Activated T-helper 1 cell treated with anti-CD3 and anti-CD28 coated beads, Interleukin-12 subunit alpha, Interleukin-12 subunit beta, Interleukin-2, Interleukin-4 antibody, amounts not matched to agents 30 ng/mL and 10 ng/mL and 1 ng/mL, durations not matched to agents 14 hours and 24 hours and 36 hours (primary cell): ENCODE data around the gene OSBP. TPM values are rescaled to one million over a fixed set of nuclear protein-coding genes. Genes with fewer than 3 reads are reported as not detected.
"Not testable (repeated sequence)": the region's sequence is repeated elsewhere in the genome, so short reads cannot be mapped to it uniquely, and the experiment has no call there.

Source experiments
- DNase-seq: peaks from one replicate; pipeline ENCODE4 v3.0.0; 2021; ENCODE audit warnings: low spot score
- H3K27ac Mint-ChIP-seq: one replicate; pipeline ENCODE4 v1.8.0; 2021; ENCODE audit warnings: mild to moderate bottlenecking, mixed read lengths
- H3K27me3 Mint-ChIP-seq: one replicate; pipeline ENCODE4 v1.8.0; 2022; ENCODE audit warnings: mild to moderate bottlenecking, moderate library complexity, mixed read lengths; ENCODE audit not compliant: insufficient read depth
- H3K36me3 Mint-ChIP-seq: one replicate; pipeline ENCODE4 v1.8.0; 2021; ENCODE audit warnings: low read depth, mixed read lengths
- H3K4me1 Mint-ChIP-seq: one replicate; pipeline ENCODE4 v1.8.0; 2021; ENCODE audit warnings: low read depth, mixed read lengths
- H3K4me3 Mint-ChIP-seq: one replicate; pipeline ENCODE4 v1.8.0; 2021; ENCODE audit warnings: mild to moderate bottlenecking, moderate library complexity, mixed read lengths
- H3K9me3 Mint-ChIP-seq: one replicate; pipeline ENCODE4 v1.8.0; 2021; ENCODE audit warnings: mixed read lengths
- intact Hi-C: fragments of 100-400 bp; cut with micrococcal nuclease; formaldehyde crosslinking; loops from one replicate; pipeline ENCODE4 v1.15.1; 2024
- total RNA-seq: library from RNA; stranded (reverse); gene quantifications from 2 replicates; pipeline ENCODE4 v1.2.3, GENCODE V29; 2022

Gene OSBP, protein sequence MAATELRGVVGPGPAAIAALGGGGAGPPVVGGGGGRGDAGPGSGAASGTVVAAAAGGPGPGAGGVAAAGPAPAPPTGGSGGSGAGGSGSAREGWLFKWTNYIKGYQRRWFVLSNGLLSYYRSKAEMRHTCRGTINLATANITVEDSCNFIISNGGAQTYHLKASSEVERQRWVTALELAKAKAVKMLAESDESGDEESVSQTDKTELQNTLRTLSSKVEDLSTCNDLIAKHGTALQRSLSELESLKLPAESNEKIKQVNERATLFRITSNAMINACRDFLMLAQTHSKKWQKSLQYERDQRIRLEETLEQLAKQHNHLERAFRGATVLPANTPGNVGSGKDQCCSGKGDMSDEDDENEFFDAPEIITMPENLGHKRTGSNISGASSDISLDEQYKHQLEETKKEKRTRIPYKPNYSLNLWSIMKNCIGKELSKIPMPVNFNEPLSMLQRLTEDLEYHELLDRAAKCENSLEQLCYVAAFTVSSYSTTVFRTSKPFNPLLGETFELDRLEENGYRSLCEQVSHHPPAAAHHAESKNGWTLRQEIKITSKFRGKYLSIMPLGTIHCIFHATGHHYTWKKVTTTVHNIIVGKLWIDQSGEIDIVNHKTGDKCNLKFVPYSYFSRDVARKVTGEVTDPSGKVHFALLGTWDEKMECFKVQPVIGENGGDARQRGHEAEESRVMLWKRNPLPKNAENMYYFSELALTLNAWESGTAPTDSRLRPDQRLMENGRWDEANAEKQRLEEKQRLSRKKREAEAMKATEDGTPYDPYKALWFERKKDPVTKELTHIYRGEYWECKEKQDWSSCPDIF
- total RNA-seq, result 40.5 and 41.7 TPM in 2 replicates

DNA sequence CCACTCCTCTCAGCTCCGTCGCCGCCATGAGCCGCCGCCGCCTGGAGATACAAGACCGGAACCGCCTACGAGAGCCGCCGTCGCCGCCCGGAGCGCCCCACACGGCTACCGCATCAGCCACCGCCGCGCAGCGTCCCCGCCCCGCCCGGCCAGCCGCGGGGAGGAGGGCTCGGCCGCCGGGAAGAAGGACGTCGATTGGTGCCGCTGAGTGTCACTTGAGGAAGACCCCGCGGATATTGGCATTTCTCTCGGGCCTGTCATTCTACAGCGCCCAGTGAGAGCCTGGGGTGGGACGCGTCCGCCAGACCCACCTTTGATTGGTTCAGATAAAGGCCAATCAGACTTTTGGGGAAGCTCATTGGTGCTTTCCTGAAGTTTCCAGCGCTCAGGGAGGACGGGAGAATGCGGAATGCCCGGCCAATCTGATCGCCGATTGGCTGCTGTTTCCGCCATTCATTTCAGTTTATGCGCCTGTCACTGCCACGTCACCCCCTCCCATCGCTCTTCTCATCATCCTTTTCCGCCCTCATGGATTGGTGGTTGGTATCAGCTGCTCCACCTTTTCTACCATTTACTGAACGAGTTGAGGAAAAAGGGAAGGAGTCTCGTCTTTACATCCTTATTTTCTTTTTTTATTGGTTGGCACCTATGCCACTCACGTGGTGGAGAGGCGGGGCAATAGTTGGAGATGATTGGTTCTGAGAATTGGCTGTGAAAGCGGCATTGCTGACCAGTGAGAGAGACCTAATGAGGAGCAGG is at the start of gene OSBP:
Gene OSBP (minus strand): TSS at position 138 of the 759 bp plus-strand sequence. CDS start 110 bp downstream, at position 28.
- Mint-ChIP-seq H3K27ac (peak within 1 kb of the TSS; percentile 96), H3K27me3 (no peaks in the 10 kb centered on the region), H3K9me3 (no peaks in the 10 kb centered on the region), H3K36me3 (peaks cover 14% of the 10 kb centered on the region), H3K4me1 (peaks cover 37% of the 10 kb centered on the region), H3K4me3 (peak within 1 kb of the TSS; percentile 98)
- peak; percentile 96 for DNase-seq
- intact Hi-C loops, result loop anchor here (1.0 to 10.0 kb wide), 9 partner anchors 53 to 1951 kb away; partner anchors contain the start of genes MRPL16, PATL1 and ZDHHC5

DNA sequence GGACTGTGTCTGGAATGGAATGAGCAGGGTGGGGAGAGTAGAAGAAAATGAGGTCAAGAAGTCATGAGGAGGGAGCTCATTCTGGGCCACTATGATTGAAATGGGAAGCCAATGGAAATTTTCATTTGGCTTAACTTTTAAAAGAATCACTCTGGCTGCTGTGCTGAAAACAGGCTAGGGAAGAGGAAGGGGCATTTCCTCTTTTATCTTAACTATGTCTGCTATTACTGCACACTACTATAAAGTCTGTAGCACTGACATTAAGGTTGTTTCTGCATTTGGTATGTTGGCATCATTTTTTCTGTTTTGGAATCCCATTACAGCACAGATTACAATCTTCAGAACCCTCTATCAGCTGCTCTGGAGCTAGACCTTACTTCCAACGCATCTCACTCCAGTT is 45.0 kb upstream of the OSBP start:
- Mint-ChIP-seq H3K4me1 (peaks cover 44% of the 10 kb centered on the region), H3K27me3 (no peaks in the 10 kb centered on the region), H3K4me3 (peak overlapping the region; percentile 1), H3K9me3 (no peaks in the 10 kb centered on the region), H3K36me3 (peaks cover 47% of the 10 kb centered on the region), H3K27ac (peak overlapping the region; percentile 69)
- no peak for DNase-seq
- intact Hi-C loops, result no loop called here

DNA sequence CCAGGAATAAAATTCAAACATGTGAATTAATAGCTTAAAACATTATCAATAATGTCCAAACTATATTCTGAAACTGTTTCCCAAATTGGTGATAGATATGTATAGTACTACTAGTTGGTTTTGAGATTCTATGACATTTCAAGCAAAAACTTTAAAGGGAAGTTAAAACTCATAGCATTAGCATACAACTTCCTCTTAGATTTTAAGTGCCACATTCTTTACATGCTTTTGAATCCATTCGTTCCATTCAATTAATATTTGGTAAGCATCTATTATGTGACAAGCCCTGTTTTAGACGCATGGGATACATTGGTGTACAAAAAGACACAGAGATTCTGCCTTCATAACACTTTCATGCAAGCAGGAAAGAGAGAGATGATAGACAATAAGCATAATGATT is 44.4 kb upstream of the OSBP start:
- peaks cover 46% of the 10 kb centered on the region for H3K36me3 Mint-ChIP-seq
- peak overlapping the region; percentile 69 for H3K27ac Mint-ChIP-seq
- peak overlapping the region; percentile 1 for H3K4me3 Mint-ChIP-seq
- intact Hi-C loops, result no loop called here
- H3K9me3 Mint-ChIP-seq, result no peaks in the 10 kb centered on the region
- H3K4me1 Mint-ChIP-seq, result peaks cover 38% of the 10 kb centered on the region
- DNase-seq, result no peak
- H3K27me3 Mint-ChIP-seq, result no peaks in the 10 kb centered on the region

DNA sequence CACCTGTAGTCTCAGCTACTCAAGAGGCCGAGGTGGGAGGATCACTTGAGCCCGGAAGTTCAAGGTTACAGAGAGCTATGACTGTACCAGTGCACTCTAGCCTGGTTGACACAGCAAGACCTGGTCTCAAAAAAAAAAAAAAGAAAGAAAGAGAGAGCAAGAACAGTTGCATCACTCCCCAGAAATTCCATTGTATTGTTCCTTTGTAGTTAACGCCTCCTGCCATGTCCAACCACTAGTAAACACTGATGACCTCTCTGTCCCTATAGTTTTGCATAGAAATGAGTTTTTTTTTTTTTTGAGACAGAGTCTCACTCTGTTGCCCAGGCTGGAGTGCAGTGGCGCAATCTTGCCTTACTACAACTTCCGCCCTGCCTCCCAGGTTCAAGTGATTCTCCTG is 42.5 kb upstream of the OSBP start:
- Mint-ChIP-seq H3K4me1 (peaks cover 19% of the 10 kb centered on the region), H3K27ac (no peak overlapping the region), H3K36me3 (peaks cover 47% of the 10 kb centered on the region), H3K27me3 (no peaks in the 10 kb centered on the region), H3K9me3 (no peaks in the 10 kb centered on the region), H3K4me3 (no peak overlapping the region)
- intact Hi-C loops, result no loop called here
- DNase-seq, result no peak

DNA sequence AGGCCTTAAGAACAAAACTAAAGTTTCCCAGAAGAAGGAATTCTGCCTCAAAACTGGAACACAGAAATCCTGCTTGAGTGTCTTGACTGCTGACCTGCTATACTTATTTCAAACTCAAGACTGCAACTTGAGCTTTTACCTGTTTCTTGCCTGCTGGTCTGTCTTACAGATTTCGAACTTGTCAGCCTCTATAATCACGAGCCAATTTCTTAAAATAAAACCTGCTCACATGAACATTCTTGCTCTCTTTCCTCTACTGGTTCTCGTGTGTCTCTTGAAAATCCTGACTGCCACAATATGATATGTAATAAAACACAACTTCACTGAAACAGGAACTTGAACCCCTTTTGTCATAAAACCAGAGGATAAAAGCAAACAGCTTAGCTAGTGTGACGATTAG is 39.3 kb upstream of the OSBP start:
- Mint-ChIP-seq H3K36me3 (peaks cover 60% of the 10 kb centered on the region), H3K9me3 (no peaks in the 10 kb centered on the region), H3K27me3 (no peaks in the 10 kb centered on the region), H3K27ac (no peak overlapping the region), H3K4me1 (peaks cover under 1% of the 10 kb centered on the region), H3K4me3 (no peak overlapping the region)
- DNase-seq, result no peak
- intact Hi-C loops, result no loop called here

DNA sequence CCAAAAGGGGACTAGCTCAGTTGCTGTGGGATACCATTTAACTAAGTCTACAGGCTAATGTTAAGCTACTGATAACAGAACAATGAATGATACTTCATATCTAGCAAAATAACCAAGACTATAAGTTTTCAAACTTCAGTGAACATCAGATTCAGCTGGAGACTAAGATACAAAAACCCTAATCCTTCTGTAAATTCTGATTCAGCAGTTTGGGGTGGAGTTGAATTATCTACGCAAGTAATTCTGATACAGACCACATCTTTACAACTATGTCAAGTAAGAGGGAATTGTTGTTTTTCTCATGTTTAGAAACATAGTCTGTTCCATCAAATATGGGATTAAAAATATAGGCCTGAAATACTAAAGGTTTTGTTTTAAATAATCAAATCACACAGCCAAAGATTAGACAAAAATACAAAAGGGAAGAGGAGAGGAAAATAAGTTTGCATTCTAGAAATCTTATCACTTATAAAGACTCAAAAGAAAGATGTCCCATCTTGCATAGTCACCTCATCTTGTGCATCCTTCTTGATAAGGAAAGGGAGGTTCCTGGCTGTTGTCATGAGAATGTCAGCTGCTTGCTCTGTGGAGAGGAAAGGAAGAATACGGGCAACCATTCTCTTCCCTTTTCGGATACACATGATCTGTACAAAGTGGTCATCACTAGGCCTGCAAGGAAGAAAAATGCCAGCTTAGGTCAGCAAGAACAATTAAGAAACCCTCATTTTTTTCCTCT is 31.8 kb upstream of the OSBP start:
- no peak overlapping the region for H3K4me3 Mint-ChIP-seq
- no peak overlapping the region for H3K27ac Mint-ChIP-seq
- peaks cover 65% of the 10 kb centered on the region for H3K36me3 Mint-ChIP-seq
- no peak for DNase-seq
- intact Hi-C loops, result no loop called here
- no peaks in the 10 kb centered on the region for H3K4me1 Mint-ChIP-seq
- H3K9me3 Mint-ChIP-seq, result no peaks in the 10 kb centered on the region
- no peaks in the 10 kb centered on the region for H3K27me3 Mint-ChIP-seq

DNA sequence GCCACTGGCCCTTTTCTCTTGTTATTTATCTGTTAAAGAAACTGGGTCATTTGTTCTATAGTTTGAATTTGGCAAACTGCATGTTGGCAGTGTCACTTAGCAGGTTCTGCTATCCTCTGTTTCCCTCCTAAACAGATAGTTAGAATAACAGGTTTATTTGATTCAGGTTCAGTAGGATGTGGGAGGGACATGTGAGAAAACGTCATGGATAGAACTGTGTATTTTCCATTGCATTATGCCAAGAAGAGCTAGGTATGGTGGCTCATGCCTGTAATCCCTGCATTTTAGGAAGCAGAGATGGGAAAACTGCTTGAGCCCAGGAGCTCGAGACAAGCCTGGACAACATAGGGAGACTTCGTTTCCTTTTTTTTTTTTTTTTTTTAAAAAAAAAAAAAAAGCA is 29.0 kb upstream of the OSBP start:
- Mint-ChIP-seq H3K9me3 (no peaks in the 10 kb centered on the region), H3K4me1 (no peaks in the 10 kb centered on the region), H3K4me3 (no peak overlapping the region), H3K36me3 (peaks cover 57% of the 10 kb centered on the region), H3K27ac (no peak overlapping the region), H3K27me3 (no peaks in the 10 kb centered on the region)
- intact Hi-C loops, result no loop called here
- DNase-seq, result no peak

DNA sequence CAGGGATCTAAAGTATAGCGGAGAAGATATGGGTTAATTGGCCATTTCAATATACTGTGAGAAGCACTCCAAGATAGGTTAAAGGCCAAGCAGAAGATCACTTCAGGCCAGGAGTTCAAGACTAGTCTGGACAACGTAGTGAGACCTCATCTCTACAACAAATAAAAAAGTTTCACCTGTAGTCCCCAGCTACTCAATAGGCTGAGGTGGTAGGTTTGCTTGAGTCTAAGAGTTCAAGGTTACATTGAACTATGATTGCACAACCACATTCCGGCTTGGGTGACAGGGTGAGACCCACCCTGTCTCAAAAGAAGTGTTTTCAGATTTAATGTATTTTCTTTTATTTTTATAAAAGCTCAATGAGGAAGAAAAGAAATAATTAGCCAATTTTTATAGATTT is 27.8 kb upstream of the OSBP start:
- H3K36me3 Mint-ChIP-seq, result peaks cover 58% of the 10 kb centered on the region
- H3K4me3 Mint-ChIP-seq, result no peak overlapping the region
- H3K27me3 Mint-ChIP-seq, result no peaks in the 10 kb centered on the region
- no peaks in the 10 kb centered on the region for H3K4me1 Mint-ChIP-seq
- no peaks in the 10 kb centered on the region for H3K9me3 Mint-ChIP-seq
- no peak for DNase-seq
- intact Hi-C loops, result no loop called here
- H3K27ac Mint-ChIP-seq, result no peak overlapping the region

DNA sequence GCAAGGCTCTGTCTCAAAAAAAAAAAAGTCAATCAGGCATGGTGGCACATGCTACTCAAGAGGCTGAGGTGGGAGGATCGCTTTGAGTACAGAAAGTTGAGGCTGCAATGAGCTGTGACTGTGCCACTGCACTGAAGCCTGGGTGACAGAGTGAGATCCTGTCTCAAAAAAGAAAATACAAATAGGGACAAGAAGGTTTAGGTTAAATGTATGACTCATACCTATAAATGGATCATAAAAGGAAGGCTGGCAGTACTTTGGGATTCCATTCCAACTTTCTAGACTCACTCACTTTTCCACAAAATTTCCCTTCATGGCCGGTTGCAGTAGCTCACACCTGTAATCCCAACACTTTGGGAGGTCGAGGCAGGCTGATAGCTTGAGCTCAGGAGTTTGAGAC is 25.6 kb upstream of the OSBP start:
- peaks cover 64% of the 10 kb centered on the region for H3K36me3 Mint-ChIP-seq
- no peak overlapping the region for H3K27ac Mint-ChIP-seq
- intact Hi-C loops, result no loop called here
- no peak overlapping the region for H3K4me3 Mint-ChIP-seq
- no peak for DNase-seq
- no peaks in the 10 kb centered on the region for H3K9me3 Mint-ChIP-seq
- no peaks in the 10 kb centered on the region for H3K4me1 Mint-ChIP-seq
- H3K27me3 Mint-ChIP-seq, result no peaks in the 10 kb centered on the region

DNA sequence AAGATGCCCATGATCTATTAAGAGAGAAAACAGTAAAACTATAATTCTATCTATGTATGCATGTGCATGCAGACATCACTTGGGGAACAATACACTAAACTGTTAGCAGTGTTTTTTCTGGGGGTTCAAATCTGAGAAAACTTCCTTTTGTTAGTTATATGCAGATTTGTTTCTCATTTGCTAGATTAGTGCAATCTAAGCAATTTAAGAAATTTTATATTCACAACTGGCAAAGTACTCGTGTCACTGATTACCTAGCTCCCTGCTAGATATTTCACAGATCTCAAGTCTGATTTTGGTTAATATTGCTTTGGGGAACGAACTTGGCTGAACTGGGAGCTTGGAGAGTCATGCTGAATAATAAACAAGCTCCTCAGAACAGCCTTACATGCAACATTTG is 14.9 kb upstream of the OSBP start:
- H3K9me3 Mint-ChIP-seq, result no peaks in the 10 kb centered on the region
- no peak overlapping the region for H3K4me3 Mint-ChIP-seq
- no peaks in the 10 kb centered on the region for H3K4me1 Mint-ChIP-seq
- H3K27me3 Mint-ChIP-seq, result no peaks in the 10 kb centered on the region
- intact Hi-C loops, result no loop called here
- H3K36me3 Mint-ChIP-seq, result peaks cover 14% of the 10 kb centered on the region
- no peak for DNase-seq
- H3K27ac Mint-ChIP-seq, result no peak overlapping the region

DNA sequence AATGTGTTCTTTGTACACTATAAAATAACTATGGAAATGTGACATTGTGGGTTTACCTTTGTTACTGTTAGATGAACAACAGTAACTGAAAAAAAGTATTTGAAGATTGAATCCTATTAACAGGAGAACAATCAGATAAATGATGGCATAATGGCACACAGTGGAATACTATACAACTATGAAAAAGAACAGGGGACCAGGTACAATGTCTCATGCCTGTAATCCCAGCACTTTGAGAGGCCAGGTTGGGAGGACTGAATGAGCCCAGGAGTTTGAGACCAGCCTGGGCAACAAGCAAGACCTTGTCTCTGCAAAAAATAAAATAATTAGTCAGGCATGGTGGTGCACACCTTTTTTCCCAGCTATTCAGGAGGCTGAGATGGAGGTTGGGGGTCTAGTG is 14.4 kb upstream of the OSBP start:
- Mint-ChIP-seq H3K27ac (no peak overlapping the region), H3K9me3 (no peaks in the 10 kb centered on the region), H3K27me3 (no peaks in the 10 kb centered on the region), H3K4me1 (no peaks in the 10 kb centered on the region), H3K36me3 (peaks cover 14% of the 10 kb centered on the region), H3K4me3 (no peak overlapping the region)
- no peak for DNase-seq
- intact Hi-C loops, result no loop called here

DNA sequence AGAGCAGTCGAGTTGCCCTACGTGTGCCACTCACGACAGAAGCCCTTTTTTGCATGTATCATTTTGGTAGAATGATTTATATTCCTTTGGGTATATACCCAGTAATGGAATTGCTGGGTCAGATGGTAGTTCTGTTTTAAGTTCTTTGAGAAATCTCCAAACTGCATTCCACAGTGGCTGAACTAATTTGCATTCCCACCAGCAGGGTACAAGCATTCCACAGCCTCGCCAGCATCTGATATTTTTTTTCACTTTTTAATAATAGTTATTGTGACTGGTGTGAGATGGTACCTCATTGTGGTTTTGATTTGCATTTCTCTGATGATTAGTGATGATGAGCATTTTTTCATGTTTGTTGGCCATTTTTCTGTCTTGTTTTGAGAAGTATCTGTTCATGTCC is 11.4 kb upstream of the OSBP start:
- intact Hi-C loops, H3K9me3 Mint-ChIP-seq, H3K27ac Mint-ChIP-seq, H3K4me1 Mint-ChIP-seq, H3K27me3 Mint-ChIP-seq, DNase-seq, H3K4me3 Mint-ChIP-seq: not testable (repeated sequence)
- peaks cover 11% of the 10 kb centered on the region for H3K36me3 Mint-ChIP-seq
